GM21576 (cell line): ENCODE measurements around the gene EIF5B.
"Not testable (repeated sequence)": the region's sequence is repeated elsewhere in the genome, so short reads cannot be mapped to it uniquely, and the experiment has no call there.

Experiments
- ATAC-seq: cut with Tn5 transposase; IDR thresholded peaks from one replicate; pipeline ENCODE4 v1.9.1; 2021; ENCODE audit warnings: mild to moderate bottlenecking, moderate library complexity; ENCODE audit not compliant: unreplicated experiment

EIF5B gene, protein sequence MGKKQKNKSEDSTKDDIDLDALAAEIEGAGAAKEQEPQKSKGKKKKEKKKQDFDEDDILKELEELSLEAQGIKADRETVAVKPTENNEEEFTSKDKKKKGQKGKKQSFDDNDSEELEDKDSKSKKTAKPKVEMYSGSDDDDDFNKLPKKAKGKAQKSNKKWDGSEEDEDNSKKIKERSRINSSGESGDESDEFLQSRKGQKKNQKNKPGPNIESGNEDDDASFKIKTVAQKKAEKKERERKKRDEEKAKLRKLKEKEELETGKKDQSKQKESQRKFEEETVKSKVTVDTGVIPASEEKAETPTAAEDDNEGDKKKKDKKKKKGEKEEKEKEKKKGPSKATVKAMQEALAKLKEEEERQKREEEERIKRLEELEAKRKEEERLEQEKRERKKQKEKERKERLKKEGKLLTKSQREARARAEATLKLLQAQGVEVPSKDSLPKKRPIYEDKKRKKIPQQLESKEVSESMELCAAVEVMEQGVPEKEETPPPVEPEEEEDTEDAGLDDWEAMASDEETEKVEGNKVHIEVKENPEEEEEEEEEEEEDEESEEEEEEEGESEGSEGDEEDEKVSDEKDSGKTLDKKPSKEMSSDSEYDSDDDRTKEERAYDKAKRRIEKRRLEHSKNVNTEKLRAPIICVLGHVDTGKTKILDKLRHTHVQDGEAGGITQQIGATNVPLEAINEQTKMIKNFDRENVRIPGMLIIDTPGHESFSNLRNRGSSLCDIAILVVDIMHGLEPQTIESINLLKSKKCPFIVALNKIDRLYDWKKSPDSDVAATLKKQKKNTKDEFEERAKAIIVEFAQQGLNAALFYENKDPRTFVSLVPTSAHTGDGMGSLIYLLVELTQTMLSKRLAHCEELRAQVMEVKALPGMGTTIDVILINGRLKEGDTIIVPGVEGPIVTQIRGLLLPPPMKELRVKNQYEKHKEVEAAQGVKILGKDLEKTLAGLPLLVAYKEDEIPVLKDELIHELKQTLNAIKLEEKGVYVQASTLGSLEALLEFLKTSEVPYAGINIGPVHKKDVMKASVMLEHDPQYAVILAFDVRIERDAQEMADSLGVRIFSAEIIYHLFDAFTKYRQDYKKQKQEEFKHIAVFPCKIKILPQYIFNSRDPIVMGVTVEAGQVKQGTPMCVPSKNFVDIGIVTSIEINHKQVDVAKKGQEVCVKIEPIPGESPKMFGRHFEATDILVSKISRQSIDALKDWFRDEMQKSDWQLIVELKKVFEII

DNA sequence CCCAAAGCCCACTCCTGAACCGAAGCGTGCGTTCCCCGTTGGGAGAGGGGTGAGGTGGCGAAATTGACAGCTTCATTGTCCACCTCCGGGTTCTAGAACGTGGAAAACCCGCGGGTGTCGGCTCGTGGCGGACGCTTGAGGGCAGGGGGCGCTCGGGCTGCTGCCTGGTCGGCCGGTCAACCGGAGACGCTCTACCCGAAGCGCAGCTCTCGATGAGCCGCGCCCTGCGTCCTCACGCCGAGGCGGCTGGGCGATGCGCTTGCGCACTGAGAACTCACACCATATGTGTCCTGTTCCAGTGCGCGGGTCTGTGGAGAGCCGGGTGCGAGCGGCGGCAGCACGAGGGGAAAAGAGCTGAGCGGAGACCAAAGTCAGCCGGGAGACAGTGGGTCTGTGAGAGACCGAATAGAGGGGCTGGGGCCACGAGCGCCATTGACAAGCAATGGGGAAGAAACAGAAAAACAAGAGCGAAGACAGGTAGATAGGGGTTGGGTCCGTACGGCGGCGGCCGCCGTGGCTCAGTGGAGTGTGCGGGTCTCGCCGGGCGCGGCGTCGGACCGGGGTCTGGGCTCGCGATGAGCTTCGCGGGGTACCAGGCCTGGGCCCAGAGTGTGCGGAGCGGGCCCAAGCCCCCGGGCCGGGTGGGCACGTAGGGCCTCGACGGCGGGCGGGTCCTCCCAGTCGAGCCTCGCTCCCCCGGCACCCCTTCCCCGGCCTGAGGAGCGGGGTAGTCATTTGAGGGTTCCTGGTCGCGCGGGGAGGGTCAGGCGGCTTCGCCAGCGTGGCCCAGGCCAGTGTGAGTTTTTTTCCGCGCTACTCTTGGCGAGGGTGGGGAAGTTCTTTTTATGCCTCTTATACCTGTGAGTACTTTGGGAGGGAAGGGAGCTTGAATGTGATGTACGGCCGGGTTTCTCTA, at the start of gene EIF5B:
TSS of gene EIF5B (plus strand) at position 277 of the 916 bp plus-strand sequence. CDS start at position 443, 166 bp downstream.
- peak; percentile 51 for ATAC-seq

DNA sequence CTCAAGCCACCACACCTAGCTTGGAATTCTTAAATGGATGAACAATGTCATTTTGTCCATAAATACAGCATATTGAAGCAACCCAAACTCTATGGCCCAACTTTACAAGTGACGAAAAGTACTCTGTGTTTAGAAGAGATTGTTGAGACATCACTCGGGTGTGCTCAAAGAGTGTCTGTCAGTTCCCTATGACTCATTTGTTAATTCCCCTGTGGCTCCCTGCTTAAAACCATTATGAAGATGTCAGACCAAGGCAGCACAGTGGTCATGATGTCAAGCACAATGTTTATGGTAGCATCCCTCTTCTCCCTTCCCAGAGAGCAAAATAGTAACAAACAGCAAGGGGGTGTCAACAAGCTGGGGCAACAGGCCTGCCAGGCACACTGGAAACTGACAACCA, 39.2 kb upstream of the EIF5B start:
- no peak for ATAC-seq

DNA sequence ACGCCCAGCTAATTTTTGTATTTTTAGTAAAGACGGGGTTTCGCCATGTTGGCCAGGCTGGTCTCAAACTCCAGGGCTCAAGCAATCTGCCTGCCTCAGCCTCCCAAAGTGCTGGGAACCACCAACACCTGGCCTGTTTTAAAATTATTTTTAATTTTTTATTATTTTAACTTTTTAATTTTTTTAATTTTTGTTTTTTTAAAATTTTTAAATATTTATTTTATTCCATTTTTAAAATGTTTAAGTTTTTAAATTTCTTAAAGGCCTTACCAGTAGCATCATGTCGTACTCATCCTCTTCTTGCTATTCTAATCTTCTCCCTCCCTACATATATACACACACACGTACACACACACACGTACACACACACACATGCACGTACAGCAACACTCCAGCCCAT, 37.6 kb upstream of the EIF5B start:
- ATAC-seq: no peak

DNA sequence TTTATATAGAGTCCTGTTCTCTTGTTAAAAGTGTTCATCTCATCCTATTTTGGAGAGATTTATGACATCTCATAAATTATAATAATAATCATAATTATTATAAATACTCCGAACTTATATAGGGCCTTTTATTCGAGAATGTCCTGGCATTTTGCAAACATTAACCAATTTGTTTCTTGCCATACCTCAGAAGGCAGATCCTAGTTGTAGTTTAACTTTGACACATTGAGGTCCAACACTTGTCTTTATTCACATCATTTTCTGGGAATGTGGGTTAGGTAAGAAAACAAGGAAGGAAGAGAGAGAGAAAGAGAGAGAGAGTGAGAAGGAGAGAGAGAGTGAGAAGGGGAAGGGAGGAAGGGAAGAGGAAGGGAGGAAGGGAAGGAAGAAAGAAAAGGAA, 36.1 kb upstream of the EIF5B start, which contains the start of gene LYG1:
TSS of gene LYG1 (minus strand) at position 101 of the 400 bp plus-strand sequence. CDS start 5,527 bp downstream, outside the sequence.
- not testable (repeated sequence) for ATAC-seq

DNA sequence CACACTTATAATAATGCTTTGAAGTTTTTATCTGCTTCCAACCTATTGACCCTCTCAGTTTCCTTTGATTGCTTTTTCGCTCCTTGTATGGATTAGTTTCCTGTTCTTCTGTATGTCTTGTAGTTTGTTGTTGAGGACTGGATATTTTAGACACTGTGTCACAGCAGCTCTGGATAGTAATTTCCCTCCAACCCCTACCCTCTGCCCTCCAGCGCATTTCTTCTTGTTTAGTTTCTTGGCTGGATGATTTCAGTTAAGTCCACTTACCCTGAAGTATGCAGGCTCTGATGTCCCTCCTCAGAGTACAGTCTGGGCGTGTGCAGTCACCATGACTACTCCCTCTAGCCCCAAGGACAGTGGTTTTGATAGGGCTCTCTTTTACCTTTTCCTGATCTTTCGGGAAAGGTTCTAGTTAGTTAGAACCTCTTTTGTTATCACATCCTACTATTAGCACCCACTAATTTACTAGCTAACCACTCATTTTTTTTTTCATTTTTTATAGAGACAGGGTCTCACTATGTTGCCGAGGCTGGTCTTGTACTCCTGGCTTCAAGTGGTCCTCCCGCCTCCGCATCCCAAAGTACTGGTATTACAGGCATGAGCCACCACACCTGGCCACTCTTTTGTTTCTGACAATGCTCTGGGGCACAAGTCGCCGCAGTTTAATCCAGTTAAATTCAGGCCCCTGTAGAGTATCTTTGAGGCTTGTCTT, 19.9 kb upstream of the EIF5B start:
- ATAC-seq: no peak

DNA sequence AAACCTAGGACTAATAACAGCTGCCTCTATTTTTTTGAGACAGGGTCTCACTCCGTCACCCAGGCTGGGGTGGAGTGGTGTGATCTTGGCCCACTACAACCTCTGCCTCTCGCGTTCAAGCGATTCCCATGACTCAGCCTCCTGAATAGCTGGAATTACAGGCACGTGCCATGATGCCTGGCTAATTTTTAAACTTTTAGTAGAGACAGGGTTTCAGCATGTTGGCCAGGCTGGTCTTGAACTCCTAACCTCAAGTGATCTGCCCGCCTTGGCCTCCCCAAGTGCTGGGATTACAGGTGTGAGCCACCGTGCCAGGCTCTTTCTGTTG, 19.4 kb upstream of the EIF5B start:
- not testable (repeated sequence) for ATAC-seq

DNA sequence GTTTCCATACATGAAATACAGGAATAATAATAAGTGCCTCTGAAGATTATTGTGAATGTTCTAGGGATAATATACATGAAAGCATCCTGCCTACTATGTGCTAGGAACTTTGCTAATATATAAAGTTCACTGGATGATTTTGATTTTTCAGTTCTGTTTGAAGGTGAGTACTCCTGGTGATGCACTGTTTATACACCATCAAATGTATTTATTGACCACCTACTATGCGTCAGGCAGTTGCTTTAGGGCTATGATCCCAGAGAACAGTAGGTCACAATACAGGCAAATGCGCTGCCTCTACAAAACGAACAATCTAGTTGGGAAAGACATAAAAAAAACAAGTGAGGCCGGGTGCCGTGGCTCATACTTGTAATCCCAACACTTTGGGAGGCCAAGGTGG, 11.8 kb upstream of the EIF5B start:
- ATAC-seq: no peak

DNA sequence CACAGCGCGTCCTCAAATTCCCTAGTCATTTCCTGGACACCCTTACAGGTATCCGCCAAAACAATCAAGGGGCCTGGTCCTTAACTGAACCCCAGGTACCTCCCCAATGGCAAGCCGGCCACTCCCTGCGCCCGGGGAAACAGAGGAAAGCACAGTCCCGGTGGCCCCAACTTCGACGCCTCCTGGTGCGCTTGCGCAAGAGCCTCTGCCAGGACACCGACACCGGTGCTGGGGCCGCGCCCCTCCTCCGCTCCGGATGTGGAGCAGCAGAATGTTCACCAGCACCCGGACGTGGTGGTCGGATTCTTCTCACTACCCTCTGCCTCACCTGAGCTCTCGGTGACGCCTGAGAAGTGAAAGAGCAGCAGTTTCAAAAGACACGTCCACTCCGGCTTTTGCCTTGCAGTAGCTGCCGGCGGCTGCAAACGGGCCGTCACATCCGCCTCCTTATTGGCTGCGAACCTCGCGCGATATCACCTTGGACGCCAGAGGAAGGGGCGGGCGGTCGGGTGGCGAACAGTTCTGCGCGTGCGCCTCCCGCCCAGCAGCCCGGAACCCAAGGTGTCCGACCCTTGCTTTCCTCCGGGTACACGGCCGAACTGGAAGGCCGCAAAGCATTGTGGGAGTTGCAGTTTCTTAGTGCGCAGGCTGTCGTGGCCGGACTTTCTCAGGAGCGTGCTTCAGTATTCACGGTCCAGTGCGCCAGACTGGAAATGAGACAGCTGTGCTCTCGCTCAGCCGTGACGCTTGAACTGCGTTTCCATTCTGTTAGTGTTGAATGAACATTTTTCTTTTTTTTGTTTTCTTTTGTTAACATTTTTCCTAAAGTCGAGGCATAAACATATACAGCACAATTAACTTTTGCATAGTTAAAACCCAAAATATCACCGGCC, 1.0 kb upstream of the EIF5B start, which contains the start of gene TXNDC9:
TSS of gene TXNDC9 (minus strand) at position 423 of the 893 bp plus-strand sequence. CDS start 3,123 bp downstream, outside the sequence.
- peak; percentile 68 for ATAC-seq

DNA sequence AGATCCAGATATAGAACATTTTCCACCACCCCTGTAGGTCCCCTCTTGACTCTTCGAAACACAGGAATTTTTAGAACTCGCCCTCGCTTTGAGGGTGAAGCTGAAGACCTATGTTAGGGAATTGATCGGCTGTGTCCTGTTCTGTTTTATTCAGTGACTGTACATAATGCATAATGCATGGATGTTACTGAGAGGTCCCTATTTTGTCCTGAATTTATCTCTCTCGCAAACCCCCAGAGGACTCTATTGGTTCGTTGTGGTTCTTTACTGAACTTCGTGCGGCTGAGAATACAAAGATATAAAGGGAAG, 431 bp upstream of the EIF5B start:
- peak; percentile 1 for ATAC-seq

DNA sequence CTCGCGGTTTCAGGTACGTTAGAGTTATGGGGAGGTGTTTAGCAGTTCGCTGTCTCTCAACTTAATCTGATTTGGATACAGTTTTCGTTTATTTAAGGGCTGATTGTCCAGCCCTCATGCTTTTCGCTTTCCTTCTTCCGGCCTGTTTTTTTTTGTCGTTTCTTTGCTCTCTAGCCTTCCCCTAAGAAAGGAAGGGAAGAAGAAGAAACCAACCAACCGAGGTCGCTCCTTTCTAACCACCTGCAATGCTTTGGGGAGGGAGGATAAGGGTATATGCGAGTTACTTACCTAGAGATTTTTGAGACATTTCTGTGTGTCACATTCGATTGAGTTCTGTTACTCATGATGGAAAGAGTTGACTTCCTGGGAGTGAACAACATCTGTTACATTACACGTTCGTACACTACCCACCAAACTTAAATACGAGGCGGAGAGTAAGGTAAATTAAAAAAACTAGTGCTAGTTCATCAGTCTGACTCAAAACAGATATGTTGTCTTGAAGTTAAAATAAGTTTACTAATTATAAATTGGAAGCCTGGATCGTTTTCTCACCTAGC, 918 bp downstream of the EIF5B start:
- ATAC-seq: no peak

DNA sequence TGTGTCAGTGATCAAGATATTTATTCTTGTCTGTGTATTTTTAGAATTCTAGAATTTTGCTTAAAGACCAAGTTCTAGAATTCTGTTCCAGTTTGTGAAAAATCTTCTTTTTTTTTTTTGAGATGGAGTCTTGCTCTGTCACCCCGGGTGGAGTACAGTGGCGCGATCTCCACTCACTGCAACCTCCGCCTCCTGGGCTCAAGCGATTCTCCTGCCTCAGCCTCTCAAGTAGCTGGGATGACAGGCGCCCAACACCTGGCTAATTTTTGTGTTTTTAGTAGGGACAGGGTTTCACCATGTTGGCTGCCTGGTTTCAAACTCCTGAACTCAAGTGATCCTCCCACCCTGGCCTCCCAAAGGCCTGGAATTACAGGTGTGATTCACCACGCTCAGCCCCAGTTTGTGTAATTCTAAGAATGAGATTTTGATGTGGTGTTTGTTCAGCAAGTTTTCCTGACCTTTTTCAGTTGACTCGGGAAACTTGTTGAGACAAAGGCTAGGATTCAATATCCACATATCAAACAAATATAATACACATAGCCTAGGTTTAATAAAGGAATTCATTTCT, 3.6 kb downstream of the EIF5B start:
- no peak for ATAC-seq

DNA sequence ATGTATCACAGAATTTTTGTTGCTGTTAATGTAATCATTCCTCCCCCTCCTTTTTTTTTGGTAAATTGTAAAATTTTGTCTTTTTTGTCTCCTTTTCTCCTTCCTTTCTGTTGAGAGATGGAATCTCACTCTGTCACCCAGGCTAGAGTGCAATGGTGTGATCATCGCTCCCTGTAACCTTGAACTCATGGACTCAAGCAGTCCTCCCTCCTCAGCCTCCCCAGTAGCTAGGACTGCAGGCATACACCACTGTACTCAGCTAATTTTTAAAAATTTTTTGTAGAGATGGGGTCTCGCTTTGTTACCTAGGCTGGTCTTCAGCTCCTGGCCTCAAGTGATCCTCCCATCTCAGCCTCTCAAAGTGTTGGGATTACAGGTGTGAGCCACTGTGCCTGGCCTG, 5.3 kb downstream of the EIF5B start:
- ATAC-seq: no peak

DNA sequence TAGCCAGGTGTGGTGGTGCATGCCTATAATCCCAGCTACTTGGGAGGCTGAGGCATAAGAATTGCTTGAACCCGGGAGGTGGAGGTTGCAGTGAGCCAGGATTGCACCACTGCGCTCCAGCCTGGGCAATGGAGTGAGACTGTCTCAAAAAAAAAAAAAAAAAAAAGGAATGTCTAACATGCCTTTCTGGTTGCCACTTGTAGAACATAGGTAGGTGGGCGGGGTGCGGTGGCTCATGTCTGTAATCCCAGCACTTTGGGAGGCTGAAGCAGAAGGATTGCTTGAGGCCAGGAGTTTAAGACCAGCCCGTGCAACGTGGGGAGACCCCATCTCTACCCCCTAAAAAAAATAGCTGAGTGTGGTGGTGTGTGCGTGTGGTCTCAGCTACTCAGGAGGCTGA, 8.3 kb downstream of the EIF5B start:
- ATAC-seq: not testable (repeated sequence)

DNA sequence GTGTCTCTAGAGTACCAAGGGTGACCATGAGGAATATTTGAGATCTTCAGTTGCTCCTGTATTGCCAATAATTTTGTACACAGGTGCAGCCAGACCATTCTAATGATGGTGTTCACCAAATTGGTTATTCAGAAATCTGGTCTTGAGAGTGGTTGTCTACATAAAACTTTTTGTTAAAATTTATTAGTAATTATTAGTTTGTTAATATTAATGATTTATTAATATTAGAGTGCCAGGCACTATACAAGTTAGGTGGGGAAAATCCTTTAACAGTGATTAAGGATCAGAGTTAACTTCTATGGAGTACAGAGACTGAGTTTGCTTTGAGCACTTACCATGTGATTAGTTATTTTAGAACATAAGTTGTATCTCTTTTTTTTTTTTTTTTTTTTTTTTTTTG, 9.0 kb downstream of the EIF5B start:
- ATAC-seq: no peak

DNA sequence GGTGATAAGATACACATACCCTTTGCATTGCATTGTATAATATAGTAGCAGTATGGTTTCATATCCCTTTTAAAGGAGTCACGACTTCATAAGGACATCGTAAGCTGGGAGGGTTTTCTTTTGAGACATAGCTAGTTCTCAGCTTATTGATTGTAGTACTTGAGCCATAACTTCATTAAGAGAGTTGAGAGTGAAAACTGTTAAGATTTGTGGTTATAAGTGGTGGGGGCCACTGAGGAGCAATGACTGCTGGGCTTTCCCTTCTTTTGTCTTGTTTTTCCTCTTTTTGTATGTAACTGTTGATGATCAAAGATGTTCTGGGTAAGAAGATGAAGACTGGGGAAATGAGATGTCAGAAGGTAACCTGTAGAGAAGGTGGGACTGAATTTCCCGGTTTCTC, 11.0 kb downstream of the EIF5B start:
- ATAC-seq: peak; percentile 58

DNA sequence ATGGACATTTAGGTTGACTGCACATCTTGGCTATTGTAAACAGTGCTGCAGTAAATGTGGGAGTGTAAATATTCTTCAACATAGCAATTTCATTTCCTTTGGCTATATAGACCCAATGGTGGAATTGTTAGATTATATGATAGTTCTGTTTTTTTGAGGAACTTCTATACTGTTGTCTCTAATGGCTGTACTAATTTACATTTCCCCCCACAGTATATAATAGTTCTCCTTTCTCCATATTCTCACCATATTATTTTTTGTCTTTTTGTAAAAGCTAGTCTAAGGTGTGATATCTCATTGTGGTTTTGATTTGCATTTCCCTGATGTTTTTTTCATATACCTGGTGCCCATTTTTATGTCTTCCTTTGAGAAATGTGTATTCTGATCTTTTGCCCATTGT, 13.0 kb downstream of the EIF5B start:
- no peak for ATAC-seq

DNA sequence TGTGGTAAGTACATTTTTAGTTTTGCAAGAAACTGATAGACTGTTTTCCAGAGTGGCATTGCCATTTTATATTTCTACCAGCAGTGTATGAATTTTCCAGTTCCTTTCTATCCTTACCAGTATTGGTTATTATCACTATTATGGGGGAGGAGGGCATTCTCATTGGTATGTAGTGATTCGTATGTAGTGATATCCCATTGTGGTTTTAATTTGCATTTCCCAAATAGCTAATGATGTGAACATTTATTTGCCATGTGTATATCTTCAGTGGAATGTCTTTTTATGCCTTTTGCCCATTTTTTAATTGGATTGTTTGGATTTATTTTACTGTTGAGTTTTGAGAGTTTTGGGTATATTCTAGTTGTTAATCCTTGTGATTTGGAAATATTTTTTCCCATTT, 16.9 kb downstream of the EIF5B start:
- ATAC-seq: no peak

DNA sequence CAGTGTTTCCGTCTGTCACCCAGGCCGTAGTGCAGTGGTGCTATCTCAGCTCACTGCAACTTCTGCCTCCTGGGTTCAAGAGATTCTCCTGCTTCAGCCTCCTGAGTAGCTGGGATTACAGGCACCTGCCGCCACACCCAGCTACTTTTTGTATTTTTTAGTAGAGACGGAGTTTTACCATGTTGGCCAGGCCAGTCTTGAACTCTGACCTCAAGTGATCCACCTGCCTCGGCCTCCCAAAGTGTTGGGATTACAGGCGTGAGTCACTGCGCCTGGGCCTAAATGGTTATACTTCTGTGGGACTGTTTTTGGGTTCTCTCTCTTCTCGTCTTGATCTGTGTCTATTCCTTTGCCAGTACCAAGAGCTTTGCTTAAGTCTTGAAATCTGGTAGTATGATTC, 17.6 kb downstream of the EIF5B start:
- not testable (repeated sequence) for ATAC-seq
